GM13977 (cell line): ENCODE measurements around the gene SH3TC1.

Experiments used
- DNase-seq: peaks from one replicate; pipeline ENCODE4 v3.0.0; 2012; ENCODE audit warnings: low spot score
- CTCF ChIP-seq: IDR thresholded peaks from 2 replicates; pipeline ENCODE4 v1.5.1; 2012; ENCODE audit warnings: mild to moderate bottlenecking, control low read depth; ENCODE audit not compliant: insufficient read depth; ENCODE audit errors: extremely low read depth, missing control alignments
- in situ Hi-C: fragments of 300-500 bp; cut with MboI; formaldehyde crosslinking; loops from one replicate; pipeline ENCODE4 v1.12.0; 2022; ENCODE audit warnings: low sequenced_read_pairs, low pct_unique_long_range_greater_than_20kb, mixed read lengths, inconsistent platforms; ENCODE audit not compliant: unreplicated experiment

SH3TC1 gene

GRCh38 chr4:8232748-8233147 lies 33.7 kb downstream of the SH3TC1 start:
- no peak for DNase-seq
- in situ Hi-C loops, result no loop called here
- no peak for TF ChIP-seq CTCF

GRCh38 chr4:8233672-8234484 lies 34.8 kb downstream of the SH3TC1 start:
- in situ Hi-C loops, result no loop called here
- no peak for TF ChIP-seq CTCF
- no peak for DNase-seq

GRCh38 chr4:8234715-8235114 lies 35.6 kb downstream of the SH3TC1 start:
- TF ChIP-seq CTCF, result no peak
- in situ Hi-C loops, result no loop called here
- no peak for DNase-seq

GRCh38 chr4:8235224-8235623 lies 36.1 kb downstream of the SH3TC1 start:
- no peak for TF ChIP-seq CTCF
- in situ Hi-C loops, result no loop called here
- DNase-seq, result no peak

GRCh38 chr4:8235686-8236085 lies 36.6 kb downstream of the SH3TC1 start:
- no peak for TF ChIP-seq CTCF
- in situ Hi-C loops, result no loop called here
- no peak for DNase-seq

- in situ Hi-C loops, result no loop called here
- DNase-seq, result no peak
- TF ChIP-seq CTCF, result no peak
Observed at GRCh38 chr4:8236106-8236919, 37.2 kb downstream of the SH3TC1 start.
